Endothelial cell of umbilical vein (primary cell): ENCODE data around the gene KREMEN1. TPM values are rescaled to one million over a fixed set of nuclear protein-coding genes. Genes with fewer than 3 reads are reported as not detected.

Experiments
- BruUV-seq: library from RNA; stranded (reverse); fragments of 400-500 nt; replicated peaks from 2 replicates; lab custom pipeline; 2021; lab: Mats Ljungman, UMichigan
- CTCF ChIA-PET: fragments of 300-600, 350-600 bp; sonication (Branson Sonifier 250); formaldehyde crosslinking; loops from one replicate; lab custom pipeline; 2021; ENCODE audit warnings: antibody characterized with exemption, inconsistent platforms; lab: Charles Lee
- POLR2A ChIA-PET: fragments of 300-600, 350-600 bp; sonication (Branson Sonifier 250); formaldehyde crosslinking; loops from one replicate; lab custom pipeline; 2021; ENCODE audit warnings: antibody characterized with exemption, inconsistent platforms; lab: Charles Lee
- DNase-seq: peaks from one replicate; pipeline ENCODE4 v3.0.0-alpha.2; 2011; ENCODE audit warnings: low read depth, low spot score
- FAIRE-seq: peaks from 2 replicates; lab custom pipeline; 2011; peaks lifted over from hg19 to GRCh38; lab: Jason Lieb, UNC
- H2AFZ ChIP-seq: 2 replicates; pipeline ENCODE4 v1.6.0; 2012; ENCODE audit warnings: low read depth, low read length, control low read depth, inconsistent platforms
- H3K27ac ChIP-seq: 2 replicates; pipeline ENCODE4 v1.5.1; 2011; ENCODE audit warnings: low read depth, mild to moderate bottlenecking, control low read depth, low read length, moderate library complexity; ENCODE audit not compliant: insufficient read depth
- H3K27me3 ChIP-seq, 2 experiments: 2 replicates each; pipeline versions ENCODE4 v1.6.0 to v1.6.1; 2011; ENCODE audit warnings: low read length in 2 of 2, mixed read lengths in 1 of 2; ENCODE audit not compliant: control insufficient read depth in 2 of 2, insufficient read depth in 2 of 2
- H3K36me3 ChIP-seq, 2 experiments: 2 replicates in 1 of 2; 3 replicates in 1 of 2; pipeline ENCODE4 v1.5.1; 2011; ENCODE audit warnings: low read length in 2 of 2, mild to moderate bottlenecking in 1 of 2, moderate library complexity in 1 of 2; ENCODE audit not compliant: control insufficient read depth in 2 of 2, insufficient read depth in 2 of 2; ENCODE audit errors: extremely low read depth in 1 of 2
- H3K4me1 ChIP-seq: 3 replicates; pipeline ENCODE4 v1.5.1; 2011; ENCODE audit warnings: mild to moderate bottlenecking, low read length; ENCODE audit not compliant: control insufficient read depth, insufficient read depth; ENCODE audit errors: extremely low read depth
- H3K4me2 ChIP-seq: 2 replicates; pipeline ENCODE4 v1.6.1; 2011; ENCODE audit warnings: low read length, control low read depth, mixed read lengths; ENCODE audit not compliant: insufficient read depth
- H3K4me3 ChIP-seq, 3 experiments: fragments of 200-600 bp in 1 of 3; sonication (generic), shearing (Covaris generic) in 1 of 3; replicated peaks in 1 of 3; 2 replicates each; pipeline ENCODE4 v1.5.1; 2011 to 2016; ENCODE audit warnings: control low read depth in 3 of 3, low read length in 3 of 3, mild to moderate bottlenecking in 2 of 3, inconsistent platforms in 1 of 3, low read depth in 1 of 3, moderate library complexity in 1 of 3; ENCODE audit not compliant: insufficient read depth in 1 of 3
- H3K79me2 ChIP-seq: 2 replicates; pipeline ENCODE4 v1.6.0; 2012; ENCODE audit warnings: low read length, inconsistent platforms; ENCODE audit not compliant: control insufficient read depth, insufficient read depth
- H3K9ac ChIP-seq: replicated peaks from 2 replicates; pipeline ENCODE3; 2011; ENCODE audit warnings: low read length, control low read depth; ENCODE audit not compliant: insufficient read depth; ENCODE audit errors: extremely low read depth
- H3K9me1 ChIP-seq: replicated peaks from 3 replicates; pipeline ENCODE4 v1.6.0; 2011; ENCODE audit warnings: mild to moderate bottlenecking, low read length; ENCODE audit not compliant: control insufficient read depth, insufficient read depth; ENCODE audit errors: extremely low read depth
- H3K9me3 ChIP-seq: replicated peaks from 2 replicates; pipeline ENCODE4 v1.5.1; 2012; ENCODE audit warnings: low read length, inconsistent platforms; ENCODE audit not compliant: control insufficient read depth, insufficient read depth
- H4K20me1 ChIP-seq: replicated peaks from 2 replicates; pipeline ENCODE3; 2011; ENCODE audit warnings: mild to moderate bottlenecking, low read length; ENCODE audit not compliant: control insufficient read depth, insufficient read depth; ENCODE audit errors: extremely low read depth
- CTCF ChIP-seq, 2 donors: IDR thresholded peaks; 1 replicate in 1 of 2; 2 replicates in 1 of 2; pipeline ENCODE4 v1.5.1; 2011; ENCODE audit warnings: low read length in 2 of 2, mild to moderate bottlenecking in 2 of 2, moderate library complexity in 2 of 2, control low read depth in 1 of 2, inconsistent platforms in 1 of 2, low read depth in 1 of 2; ENCODE audit not compliant: insufficient read depth in 1 of 2; ENCODE audit errors: extremely low read depth in 1 of 2
- EZH2 ChIP-seq: IDR thresholded peaks from 2 replicates; pipeline ENCODE4 v1.6.1; 2012; ENCODE audit warnings: borderline replicate concordance, low read depth, mild to moderate bottlenecking, moderate library complexity, low read length, inconsistent platforms; ENCODE audit not compliant: severe bottlenecking
- FOS ChIP-seq: IDR thresholded peaks from 2 replicates; pipeline ENCODE4 v1.6.1; 2011; ENCODE audit warnings: mild to moderate bottlenecking, low read length, moderate library complexity, borderline replicate concordance; ENCODE audit not compliant: insufficient read depth
- GATA2 ChIP-seq: IDR thresholded peaks from 2 replicates; pipeline ENCODE4 v1.7.0; 2011; ENCODE audit warnings: low read depth, mild to moderate bottlenecking, moderate library complexity, mixed read lengths, low read length; ENCODE audit not compliant: insufficient read length, insufficient read depth
- JUN ChIP-seq: IDR thresholded peaks from 2 replicates; pipeline ENCODE4 v1.6.1; 2011; ENCODE audit warnings: borderline replicate concordance, low read depth; ENCODE audit not compliant: insufficient read length, insufficient read depth
- MAX ChIP-seq: IDR thresholded peaks from 2 replicates; pipeline ENCODE4 v1.6.1; 2011; ENCODE audit not compliant: insufficient read depth, insufficient read length
- MYC ChIP-seq: IDR thresholded peaks from one replicate; pipeline ENCODE4 v1.6.1; 2011; ENCODE audit warnings: mild to moderate bottlenecking, low read depth, low read length
- POLR2A ChIP-seq: IDR thresholded peaks from 2 replicates; pipeline ENCODE4 v1.6.1; 2012; ENCODE audit warnings: low read depth, mild to moderate bottlenecking, control low read depth, low read length
- POLR2AphosphoS5 ChIP-seq: IDR thresholded peaks from 2 replicates; pipeline ENCODE4 v1.6.1; 2012; ENCODE audit warnings: low read depth, mild to moderate bottlenecking, control low read depth, low read length, moderate library complexity; ENCODE audit not compliant: insufficient read depth
- dilution Hi-C: fragments of 300-500 bp; cut with MboI; formaldehyde crosslinking; loops from one replicate; pipeline ENCODE4 v1.15.0; 2019; ENCODE audit warnings: low sequenced_read_pairs; ENCODE audit not compliant: extremely low pct_ligation_motif_present
- intact Hi-C: fragments of 100-400 bp; cut with micrococcal nuclease; formaldehyde crosslinking; loops from one replicate; pipeline ENCODE4 v1.10.0; 2022
- polyA plus RNA-seq, 4 experiments: library from polyadenylated mRNA; depleted of rRNA in 3 of 4; stranded (reverse) in 3 of 4; unstranded in 1 of 4; fragments of >200 nt; gene quantifications; 2 replicates each; pipeline versions ENCODE4 v1.2.1 to v1.2.3, GENCODE V29; 2011 to 2012; ENCODE audit warnings: missing spikeins in 1 of 4
- total RNA-seq: library from RNA; stranded (reverse); gene quantifications from 2 replicates; pipeline ENCODE4 v1.2.3, GENCODE V29; 2021

The KREMEN1 gene
- total and polyA plus RNA-seq, 2 donors (not counting 3 experiments of a cell fraction or from before 2014, with no cell fraction given) = 0.58 to 1.1 TPM

GRCh38 chr22:29092243-29092642, 19.4 kb downstream of the KREMEN1 start:
- TF ChIP-seq GATA2 = no peak
- no peak for TF ChIP-seq MAX
- TF ChIP-seq MYC = no peak
- no peak for TF ChIP-seq JUN
- no peak for TF ChIP-seq EZH2
- TF ChIP-seq POLR2AphosphoS5 = no peak
- TF ChIP-seq POLR2A = no peak
- H3K9ac ChIP-seq = no peak overlapping the region
- dilution Hi-C loops = no loop called here
- H3K27ac ChIP-seq = no peak overlapping the region
- no peak overlapping the region for H3K4me3 ChIP-seq
- H3K9me1 ChIP-seq = no peaks in the 10 kb centered on the region
- no peaks in the 10 kb centered on the region for H3K79me2 ChIP-seq
- no peak overlapping the region for H3K4me2 ChIP-seq
- no peak for DNase-seq
- no peak overlapping the region for H2AFZ ChIP-seq
- FAIRE-seq = no peak
- no peaks in the 10 kb centered on the region for H3K9me3 ChIP-seq
- intact Hi-C loops = no loop called here
- H4K20me1 ChIP-seq = no peaks in the 10 kb centered on the region
- no peaks in the 10 kb centered on the region for H3K4me1 ChIP-seq
- POLR2A ChIA-PET = no interaction called here
- no TSS peak for BruUV-seq
- CTCF ChIA-PET = no interaction called here
- peaks cover 10 to 17% of the 10 kb centered on the region in 2 experiments for H3K27me3 ChIP-seq
- H3K36me3 ChIP-seq = no peaks in the 10 kb centered on the region

- no peak overlapping the region for H3K4me2 ChIP-seq
- dilution Hi-C loops (no loop called here), intact Hi-C loops (no loop called here)
- peaks cover 10 to 17% of the 10 kb centered on the region in 2 experiments for H3K27me3 ChIP-seq
- BruUV-seq = no TSS peak
- no peak overlapping the region for H3K4me3 ChIP-seq
- no peaks in the 10 kb centered on the region for H3K9me3 ChIP-seq
- TF ChIP-seq POLR2AphosphoS5 (no peak), MYC (no peak), JUN (no peak), FOS (no peak), CTCF (IDR thresholded peaks at IDR 0.05; ENCODE audit: extremely low read depth in 1 of 2, insufficient read depth in 1 of 2, low read depth in 1 of 2, low read length in 2 of 2) (no peak), GATA2 (no peak), MAX (no peak), POLR2A (no peak)
- DNase-seq (no peak), FAIRE-seq (no peak)
- no peak overlapping the region for H2AFZ ChIP-seq
- H3K9ac ChIP-seq = no peak overlapping the region
- POLR2A ChIA-PET = no interaction called here
- no peaks in the 10 kb centered on the region for H3K79me2 ChIP-seq
- H3K27ac ChIP-seq = no peak overlapping the region
- no peaks in the 10 kb centered on the region for H3K36me3 ChIP-seq
- CTCF ChIA-PET = no interaction called here
- H3K4me1 ChIP-seq = no peaks in the 10 kb centered on the region
- no peaks in the 10 kb centered on the region for H3K9me1 ChIP-seq
- no peaks in the 10 kb centered on the region for H4K20me1 ChIP-seq
These were observed 20.2 kb downstream of the KREMEN1 start for GRCh38 chr22:29093030-29093429.
